NB4 (cell line): ENCODE data around the gene PHF12.

Experiments used
- DNase-seq: peaks from one replicate; pipeline ENCODE4 v3.0.0; 2010; ENCODE audit warnings: low read depth
- H3K4me3 ChIP-seq: one replicate; pipeline ENCODE4 v1.5.1; 2011; ENCODE audit warnings: mild to moderate bottlenecking, low read depth, low read length, moderate library complexity
- MYC ChIP-seq: IDR thresholded peaks from 2 replicates; pipeline ENCODE4 v1.6.1; 2011; ENCODE audit warnings: low read depth, low read length
- POLR2A ChIP-seq: IDR thresholded peaks from 2 replicates; pipeline ENCODE4 v1.6.1; 2011; ENCODE audit warnings: mild to moderate bottlenecking; ENCODE audit not compliant: insufficient read length; ENCODE audit errors: extremely low read depth
- TF ChIP-seq, protein P1 (sequence below): IDR thresholded peaks from 2 replicates; pipeline ENCODE4 v1.6.1; 2011; ENCODE audit warnings: low read depth, low read length
- TF ChIP-seq, protein P2 (sequence below): IDR thresholded peaks from one replicate; pipeline ENCODE4 v1.5.1; 2012; ENCODE audit warnings: low read depth, low read length

Gene PHF12

DNA sequence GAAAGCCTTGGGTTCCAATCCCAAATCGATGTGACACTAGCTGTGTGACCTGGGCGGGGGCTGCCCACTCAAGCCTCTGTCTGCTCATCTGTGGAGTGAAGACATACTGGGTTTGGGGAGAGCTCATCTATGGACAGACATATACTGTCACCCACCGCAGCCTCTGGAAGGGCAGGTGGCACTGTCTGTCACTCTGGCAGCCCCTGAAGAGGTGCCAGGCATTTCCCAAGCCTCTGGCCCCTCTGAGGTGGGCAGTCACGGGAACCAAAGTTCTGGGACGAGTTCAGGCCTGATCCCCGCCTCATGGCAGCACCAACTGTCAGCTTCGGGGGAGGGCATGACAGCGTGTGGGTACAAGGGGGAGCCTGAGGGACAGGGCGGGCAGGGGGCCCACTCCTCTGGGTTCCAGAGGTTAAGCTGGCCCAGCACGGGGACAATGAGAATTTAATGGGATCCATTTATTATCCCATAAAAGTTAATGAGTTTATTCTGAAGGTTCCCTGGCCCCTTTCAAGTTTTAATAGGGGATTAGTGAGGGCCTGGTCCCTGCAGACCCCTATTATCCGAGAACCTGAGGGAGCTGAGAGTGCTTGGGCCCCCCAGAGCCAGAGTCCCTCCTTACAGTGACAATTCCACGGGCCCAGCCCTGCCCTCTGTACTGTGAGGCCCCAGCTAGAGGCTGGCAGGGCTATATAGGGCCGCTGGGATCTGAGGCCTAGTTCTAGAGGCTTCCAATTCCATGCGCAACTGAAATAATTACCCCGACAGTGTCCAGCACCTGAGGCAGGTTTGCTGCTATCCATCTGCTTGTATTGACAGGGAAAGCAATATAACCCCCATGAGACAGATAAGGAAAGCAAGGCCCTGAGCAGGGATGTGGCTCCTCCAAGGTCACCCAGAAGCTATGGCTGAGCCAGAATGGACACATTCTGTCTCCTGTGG lies 35.7 kb upstream of the PHF12 start:
- no peak overlapping the region for H3K4me3 ChIP-seq
- TF ChIP-seq POLR2A: no peak
- TF ChIP-seq, protein P1, sequence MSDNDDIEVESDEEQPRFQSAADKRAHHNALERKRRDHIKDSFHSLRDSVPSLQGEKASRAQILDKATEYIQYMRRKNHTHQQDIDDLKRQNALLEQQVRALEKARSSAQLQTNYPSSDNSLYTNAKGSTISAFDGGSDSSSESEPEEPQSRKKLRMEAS: no peak
- no peak for DNase-seq

DNA sequence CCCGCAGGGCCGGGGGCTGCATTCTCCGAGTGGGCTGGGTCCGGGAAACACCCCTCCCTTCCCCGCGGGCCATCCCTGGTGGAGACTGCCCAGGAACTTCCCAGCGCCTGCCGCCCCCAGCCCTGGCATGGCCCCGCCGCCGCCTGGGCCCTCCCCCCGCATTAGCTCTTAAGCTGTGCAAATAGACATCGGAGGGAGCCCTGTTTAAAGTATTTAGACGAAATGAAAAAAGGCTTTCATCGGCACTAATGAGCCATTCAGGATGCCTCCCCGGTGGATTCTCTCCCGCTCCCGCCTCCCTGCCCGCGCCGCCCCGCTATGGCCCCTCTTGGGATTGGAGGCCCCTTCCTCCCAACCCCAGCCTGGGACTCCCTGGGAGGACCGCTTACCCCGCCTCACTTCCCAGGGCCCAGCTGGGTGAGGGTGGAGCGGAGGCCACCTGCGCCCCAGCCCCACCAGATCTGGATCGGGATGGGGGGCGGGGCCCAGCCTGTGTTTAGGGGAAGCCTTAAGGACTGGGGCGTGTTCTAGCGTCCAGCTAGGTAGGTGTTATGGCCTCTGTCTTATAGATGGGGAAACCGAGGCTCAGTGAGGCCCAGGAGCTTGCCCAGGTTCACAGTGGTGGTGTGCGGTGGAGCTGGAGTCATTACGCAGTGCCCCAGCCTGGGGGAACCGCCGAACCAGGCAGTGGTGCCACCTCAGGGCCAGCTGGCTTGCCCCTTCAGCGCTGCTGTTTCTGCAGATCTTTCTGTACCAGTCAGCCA lies 34.8 kb upstream of the PHF12 start:
- TF ChIP-seq POLR2A (no peak), MYC (no peak)
- TF ChIP-seq, protein P2, sequence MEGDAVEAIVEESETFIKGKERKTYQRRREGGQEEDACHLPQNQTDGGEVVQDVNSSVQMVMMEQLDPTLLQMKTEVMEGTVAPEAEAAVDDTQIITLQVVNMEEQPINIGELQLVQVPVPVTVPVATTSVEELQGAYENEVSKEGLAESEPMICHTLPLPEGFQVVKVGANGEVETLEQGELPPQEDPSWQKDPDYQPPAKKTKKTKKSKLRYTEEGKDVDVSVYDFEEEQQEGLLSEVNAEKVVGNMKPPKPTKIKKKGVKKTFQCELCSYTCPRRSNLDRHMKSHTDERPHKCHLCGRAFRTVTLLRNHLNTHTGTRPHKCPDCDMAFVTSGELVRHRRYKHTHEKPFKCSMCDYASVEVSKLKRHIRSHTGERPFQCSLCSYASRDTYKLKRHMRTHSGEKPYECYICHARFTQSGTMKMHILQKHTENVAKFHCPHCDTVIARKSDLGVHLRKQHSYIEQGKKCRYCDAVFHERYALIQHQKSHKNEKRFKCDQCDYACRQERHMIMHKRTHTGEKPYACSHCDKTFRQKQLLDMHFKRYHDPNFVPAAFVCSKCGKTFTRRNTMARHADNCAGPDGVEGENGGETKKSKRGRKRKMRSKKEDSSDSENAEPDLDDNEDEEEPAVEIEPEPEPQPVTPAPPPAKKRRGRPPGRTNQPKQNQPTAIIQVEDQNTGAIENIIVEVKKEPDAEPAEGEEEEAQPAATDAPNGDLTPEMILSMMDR: no peak
- TF ChIP-seq, protein P1: no peak
- H3K4me3 ChIP-seq: no peak overlapping the region
- no peak for DNase-seq

DNA sequence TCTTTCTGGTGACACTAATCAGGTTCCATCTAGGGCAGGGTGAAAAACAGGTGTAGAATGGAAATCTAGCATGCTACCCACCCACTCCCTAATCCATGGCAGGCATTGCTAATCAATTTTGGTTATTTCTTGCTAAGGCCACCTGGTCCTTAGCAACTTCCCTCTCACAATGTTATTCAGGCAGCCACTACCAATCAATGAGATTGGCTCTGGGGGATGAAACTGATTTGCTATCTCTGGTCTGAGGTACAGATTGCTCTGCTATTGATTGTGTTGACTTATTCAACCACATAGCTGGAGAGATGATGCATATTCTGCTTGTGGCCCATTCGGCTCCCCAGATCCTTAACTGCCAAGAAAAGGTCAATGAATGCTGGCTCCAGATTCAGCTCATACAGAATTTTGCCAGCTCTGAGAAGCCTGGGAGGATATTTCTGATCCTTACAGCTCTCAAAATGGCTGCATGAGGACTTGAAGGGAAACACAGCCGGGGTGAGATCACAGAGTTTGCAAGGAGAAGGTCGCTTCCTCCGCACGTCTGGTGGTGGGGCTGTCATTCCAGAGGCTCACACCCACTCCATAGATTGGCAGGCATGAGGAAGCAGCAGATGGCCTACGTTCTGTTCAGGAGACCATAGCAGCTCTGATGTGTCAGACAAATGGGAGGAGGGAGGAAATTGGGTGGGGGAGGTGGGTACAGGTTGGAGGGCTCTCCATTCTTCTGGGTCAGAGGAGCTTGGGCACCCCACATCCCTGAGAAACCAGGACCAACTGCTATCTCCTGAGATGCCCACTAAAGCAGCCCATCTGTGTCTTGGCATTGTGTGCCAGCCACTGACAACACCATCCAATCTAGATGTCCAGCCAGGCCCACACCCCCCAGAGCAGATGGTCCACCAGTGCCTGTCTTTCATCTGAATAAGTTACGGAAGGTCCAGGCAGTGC lies 32.2 kb upstream of the PHF12 start:
- H3K4me3 ChIP-seq: no peak overlapping the region
- no peak for TF ChIP-seq POLR2A
- TF ChIP-seq, protein P1: no peak
- TF ChIP-seq, protein P2: no peak
- TF ChIP-seq MYC: no peak
- no peak for DNase-seq

DNA sequence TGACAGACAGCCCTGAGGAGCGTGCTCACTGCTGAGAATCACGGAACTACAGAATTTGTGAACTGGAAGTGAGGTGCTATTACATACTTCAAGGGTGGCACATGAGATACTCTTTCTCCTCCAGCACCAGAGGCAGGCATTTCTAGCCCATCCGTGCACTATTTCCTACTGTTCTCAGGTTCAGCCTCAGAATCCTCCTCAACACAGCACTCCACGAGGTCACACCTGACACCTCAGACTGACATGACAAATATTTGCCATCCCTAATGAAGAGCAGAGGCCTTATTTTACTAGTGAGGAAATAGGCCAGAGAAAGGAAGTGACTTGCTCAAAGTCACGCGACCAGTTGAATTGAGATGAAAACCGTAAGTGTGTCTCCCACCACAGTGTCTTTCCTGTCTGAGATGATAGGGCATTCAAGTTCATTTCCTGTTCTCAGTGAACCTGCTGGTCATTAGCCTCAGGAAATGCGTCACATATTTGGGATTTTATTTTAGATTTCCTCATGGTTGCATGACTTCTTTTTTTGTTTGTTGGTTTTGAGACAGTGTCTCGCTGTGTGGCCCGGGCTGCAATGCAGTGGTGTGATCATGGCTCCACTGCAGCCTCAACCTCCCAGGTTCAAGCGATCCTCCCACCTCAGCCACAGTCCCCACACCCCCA lies 30.9 kb upstream of the PHF12 start:
- TF ChIP-seq, protein P1: peak; percentile 70
- TF ChIP-seq, protein P2: no peak
- peak; percentile 91 for DNase-seq
- no peak overlapping the region for H3K4me3 ChIP-seq

DNA sequence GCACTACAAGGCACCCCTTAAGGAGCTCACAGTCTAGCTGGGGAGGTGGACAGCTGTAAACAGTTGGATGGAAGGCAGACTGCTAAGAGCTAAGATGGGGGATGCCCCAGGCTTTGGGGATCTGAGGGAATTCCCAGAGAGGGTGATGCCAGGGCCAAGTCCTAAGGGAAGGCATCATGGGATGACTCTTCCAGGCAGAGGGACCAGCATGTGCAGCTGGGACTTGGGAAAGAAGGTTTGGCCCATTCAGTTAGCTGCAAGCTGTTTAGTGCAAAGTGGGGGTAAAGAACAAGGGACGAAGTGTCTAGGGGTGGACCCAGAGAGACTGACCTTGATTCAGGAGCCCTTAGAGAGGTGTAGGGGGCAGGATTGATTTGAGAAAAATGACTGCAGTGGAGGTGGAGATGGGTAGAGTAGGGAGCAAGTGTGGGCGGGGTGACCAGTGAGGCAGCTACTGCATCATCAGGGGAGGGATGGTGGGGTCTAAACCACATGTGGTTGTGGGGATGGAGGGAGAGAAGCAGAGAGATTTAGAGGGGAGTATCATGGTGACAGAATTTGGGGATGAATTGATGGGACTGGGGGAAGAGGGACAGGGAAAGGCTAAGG lies 27.1 kb upstream of the PHF12 start:
- no peak for TF ChIP-seq MYC
- TF ChIP-seq, protein P2: no peak
- TF ChIP-seq, protein P1: no peak
- TF ChIP-seq POLR2A: no peak
- no peak overlapping the region for H3K4me3 ChIP-seq
- no peak for DNase-seq
